ENCODE results near the gene FBLN7.
"Not testable (repeated sequence)": the region's sequence is repeated elsewhere in the genome, so short reads cannot be mapped to it uniquely, and the experiment has no call there.

FBLN7 gene

GRCh38 chr2:112129060-112129459, 9.1 kb upstream of the FBLN7 start:
- Histone ChIP-seq H3K27me3 (ENCODE audit: control insufficient read depth, insufficient read depth, low read length) (no peaks in the 10 kb centered on the region), H3K36me3 (ENCODE audit: control insufficient read depth, insufficient read depth, low read length) (no peaks in the 10 kb centered on the region), H3K4me1 (ENCODE audit: control insufficient read depth, insufficient read depth, low read length) (no peaks in the 10 kb centered on the region)

GRCh38 chr2:112133344-112133743, 4.8 kb upstream of the FBLN7 start:
- Histone ChIP-seq H3K27me3 (ENCODE audit: control insufficient read depth, insufficient read depth, low read length) (peaks cover 4% of the 10 kb centered on the region), H3K27ac (ENCODE audit: low read depth, low read length) (no peak overlapping the region), H3K4me3 (ENCODE audit: low read length) (no peak overlapping the region), H3K4me1 (ENCODE audit: control insufficient read depth, insufficient read depth, low read length) (no peaks in the 10 kb centered on the region), H3K36me3 (ENCODE audit: control insufficient read depth, insufficient read depth, low read length) (no peaks in the 10 kb centered on the region), H3K9ac (ENCODE audit: low read length) (no peak overlapping the region)

More at GRCh38 chr2:112129060-112129459, 9.1 kb upstream of the FBLN7 start:
- H3K27ac ChIP-seq (ENCODE audit: low read depth, low read length): no peak overlapping the region
- H3K4me3 ChIP-seq (ENCODE audit: low read length): no peak overlapping the region
- no peak overlapping the region for H3K9ac ChIP-seq (ENCODE audit: low read length)

- H3K4me1 ChIP-seq (ENCODE audit: control insufficient read depth, insufficient read depth, low read length): no peaks in the 10 kb centered on the region
- H3K4me3 ChIP-seq (ENCODE audit: low read length): no peak overlapping the region
- no peak overlapping the region for H3K27ac ChIP-seq (ENCODE audit: low read depth, low read length)
- H3K36me3 ChIP-seq (ENCODE audit: control insufficient read depth, insufficient read depth, low read length): no peaks in the 10 kb centered on the region
- no peak overlapping the region for H3K9ac ChIP-seq (ENCODE audit: low read length)
- H3K27me3 ChIP-seq (ENCODE audit: control insufficient read depth, insufficient read depth, low read length): peaks cover 4% of the 10 kb centered on the region
Measured at GRCh38 chr2:112134120-112134519, 4.1 kb upstream of the FBLN7 start.

GRCh38 chr2:112136096-112136495, 2.1 kb upstream of the FBLN7 start:
- no peaks in the 10 kb centered on the region for H3K36me3 ChIP-seq (ENCODE audit: control insufficient read depth, insufficient read depth, low read length)
- no peak overlapping the region for H3K4me3 ChIP-seq (ENCODE audit: low read length)
- H3K27me3 ChIP-seq (ENCODE audit: control insufficient read depth, insufficient read depth, low read length): peaks cover 4% of the 10 kb centered on the region
- H3K9ac ChIP-seq (ENCODE audit: low read length): no peak overlapping the region
- H3K4me1 ChIP-seq (ENCODE audit: control insufficient read depth, insufficient read depth, low read length): no peaks in the 10 kb centered on the region
- no peak overlapping the region for H3K27ac ChIP-seq (ENCODE audit: low read depth, low read length)

DNA sequence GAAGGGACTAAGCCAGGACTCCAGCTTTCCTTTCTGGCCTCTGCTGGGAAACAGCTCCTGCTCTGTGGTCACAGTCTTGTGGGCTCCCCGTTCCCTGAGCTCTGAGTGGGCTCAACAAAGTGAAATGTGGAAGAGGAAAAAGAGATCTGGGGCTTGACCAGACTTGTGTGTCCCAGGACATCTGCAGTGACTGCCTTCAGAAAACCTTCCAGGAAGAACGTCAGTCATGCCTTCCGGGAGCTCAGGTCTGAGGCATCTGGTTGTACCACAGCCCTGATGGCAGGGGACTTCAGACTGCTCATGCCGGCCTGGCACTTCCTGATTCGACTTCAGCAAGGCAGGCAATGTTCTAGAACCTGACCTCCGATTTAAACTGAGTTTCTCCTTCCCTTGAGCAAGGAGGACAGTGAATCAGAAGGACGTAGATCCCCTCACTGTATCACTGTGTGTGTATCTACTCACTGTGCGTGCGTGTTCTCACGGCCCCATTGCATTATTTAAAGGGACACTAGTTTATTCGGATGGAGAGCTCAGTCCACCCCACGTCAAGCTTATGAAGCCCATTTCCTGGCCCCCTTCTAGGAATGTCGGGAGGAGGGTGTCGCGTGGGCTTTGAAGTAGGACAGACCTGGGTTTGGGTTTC, 548 bp upstream of the FBLN7 start:
- Histone ChIP-seq H3K9ac (ENCODE audit: low read length) (no peak overlapping the region), H3K4me3 (ENCODE audit: low read length) (peak overlapping the region; percentile 70), H3K36me3 (ENCODE audit: control insufficient read depth, insufficient read depth, low read length) (no peaks in the 10 kb centered on the region), H3K27ac (ENCODE audit: low read depth, low read length) (no peak overlapping the region), H3K4me1 (ENCODE audit: control insufficient read depth, insufficient read depth, low read length) (no peaks in the 10 kb centered on the region), H3K27me3 (ENCODE audit: control insufficient read depth, insufficient read depth, low read length) (peaks cover 4% of the 10 kb centered on the region)

GRCh38 chr2:112139033-112139614, 939 bp downstream of the FBLN7 start:
- H3K4me3 ChIP-seq (ENCODE audit: low read length); H3K4me1 ChIP-seq (ENCODE audit: control insufficient read depth, insufficient read depth, low read length); H3K27me3 ChIP-seq (ENCODE audit: control insufficient read depth, insufficient read depth, low read length); H3K36me3 ChIP-seq (ENCODE audit: control insufficient read depth, insufficient read depth, low read length); H3K9ac ChIP-seq (ENCODE audit: low read length); H3K27ac ChIP-seq (ENCODE audit: low read depth, low read length): not testable (repeated sequence)

DNA sequence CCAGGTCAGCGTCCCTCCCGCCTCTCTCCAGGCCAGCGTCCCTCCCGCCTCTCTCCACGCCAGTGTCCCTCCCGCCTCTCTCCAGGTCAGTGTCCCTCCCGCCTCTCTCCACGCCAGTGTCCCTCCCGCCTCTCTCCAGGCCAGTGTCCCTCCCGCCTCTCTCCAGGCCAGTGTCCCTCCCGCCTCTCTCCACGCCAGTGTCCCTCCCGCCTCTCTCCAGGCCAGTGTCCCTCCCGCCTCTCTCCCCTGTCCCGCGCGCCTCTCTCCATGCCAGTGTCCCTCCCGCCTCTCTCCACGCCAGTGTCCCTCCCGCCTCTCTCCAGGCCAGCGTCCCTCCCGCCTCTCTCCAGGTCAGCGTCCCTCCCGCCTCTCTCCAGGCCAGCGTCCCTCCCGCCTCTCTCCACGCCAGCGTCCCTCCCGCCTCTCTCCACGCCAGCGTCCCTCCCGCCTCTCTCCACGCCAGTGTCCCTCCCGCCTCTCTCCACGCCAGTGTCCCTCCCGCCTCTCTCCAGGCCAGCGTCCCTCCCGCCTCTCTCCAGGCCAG, 1.5 kb downstream of the FBLN7 start:
- H3K9ac ChIP-seq (ENCODE audit: low read length); H3K36me3 ChIP-seq (ENCODE audit: control insufficient read depth, insufficient read depth, low read length); H3K4me1 ChIP-seq (ENCODE audit: control insufficient read depth, insufficient read depth, low read length); H3K27ac ChIP-seq (ENCODE audit: low read depth, low read length); H3K27me3 ChIP-seq (ENCODE audit: control insufficient read depth, insufficient read depth, low read length); H3K4me3 ChIP-seq (ENCODE audit: low read length): not testable (repeated sequence)

GRCh38 chr2:112140205-112140802, 2.1 kb downstream of the FBLN7 start:
- H3K36me3 ChIP-seq (ENCODE audit: control insufficient read depth, insufficient read depth, low read length): no peaks in the 10 kb centered on the region
- no peak overlapping the region for H3K4me3 ChIP-seq (ENCODE audit: low read length)
- no peaks in the 10 kb centered on the region for H3K4me1 ChIP-seq (ENCODE audit: control insufficient read depth, insufficient read depth, low read length)
- H3K27me3 ChIP-seq (ENCODE audit: control insufficient read depth, insufficient read depth, low read length): peaks cover 4% of the 10 kb centered on the region
- no peak overlapping the region for H3K9ac ChIP-seq (ENCODE audit: low read length)
- H3K27ac ChIP-seq (ENCODE audit: low read depth, low read length): no peak overlapping the region

GRCh38 chr2:112140899-112141625, 2.9 kb downstream of the FBLN7 start:
- peaks cover 4% of the 10 kb centered on the region for H3K27me3 ChIP-seq (ENCODE audit: control insufficient read depth, insufficient read depth, low read length)
- H3K36me3 ChIP-seq (ENCODE audit: control insufficient read depth, insufficient read depth, low read length): no peaks in the 10 kb centered on the region
- no peaks in the 10 kb centered on the region for H3K4me1 ChIP-seq (ENCODE audit: control insufficient read depth, insufficient read depth, low read length)
- no peak overlapping the region for H3K27ac ChIP-seq (ENCODE audit: low read depth, low read length)
- H3K9ac ChIP-seq (ENCODE audit: low read length): no peak overlapping the region
- no peak overlapping the region for H3K4me3 ChIP-seq (ENCODE audit: low read length)

GRCh38 chr2:112141626-112142007, 3.4 kb downstream of the FBLN7 start:
- no peak overlapping the region for H3K4me3 ChIP-seq (ENCODE audit: low read length)
- H3K9ac ChIP-seq (ENCODE audit: low read length): no peak overlapping the region
- H3K4me1 ChIP-seq (ENCODE audit: control insufficient read depth, insufficient read depth, low read length): no peaks in the 10 kb centered on the region
- no peak overlapping the region for H3K27ac ChIP-seq (ENCODE audit: low read depth, low read length)
- H3K36me3 ChIP-seq (ENCODE audit: control insufficient read depth, insufficient read depth, low read length): no peaks in the 10 kb centered on the region
- peaks cover 4% of the 10 kb centered on the region for H3K27me3 ChIP-seq (ENCODE audit: control insufficient read depth, insufficient read depth, low read length)

- no peak overlapping the region for H3K9ac ChIP-seq (ENCODE audit: low read length)
- peaks cover 4% of the 10 kb centered on the region for H3K27me3 ChIP-seq (ENCODE audit: control insufficient read depth, insufficient read depth, low read length)
- no peaks in the 10 kb centered on the region for H3K36me3 ChIP-seq (ENCODE audit: control insufficient read depth, insufficient read depth, low read length)
- no peak overlapping the region for H3K27ac ChIP-seq (ENCODE audit: low read depth, low read length)
- no peaks in the 10 kb centered on the region for H3K4me1 ChIP-seq (ENCODE audit: control insufficient read depth, insufficient read depth, low read length)
- no peak overlapping the region for H3K4me3 ChIP-seq (ENCODE audit: low read length)
Measured at GRCh38 chr2:112142525-112143078, 4.4 kb downstream of the FBLN7 start.

DNA sequence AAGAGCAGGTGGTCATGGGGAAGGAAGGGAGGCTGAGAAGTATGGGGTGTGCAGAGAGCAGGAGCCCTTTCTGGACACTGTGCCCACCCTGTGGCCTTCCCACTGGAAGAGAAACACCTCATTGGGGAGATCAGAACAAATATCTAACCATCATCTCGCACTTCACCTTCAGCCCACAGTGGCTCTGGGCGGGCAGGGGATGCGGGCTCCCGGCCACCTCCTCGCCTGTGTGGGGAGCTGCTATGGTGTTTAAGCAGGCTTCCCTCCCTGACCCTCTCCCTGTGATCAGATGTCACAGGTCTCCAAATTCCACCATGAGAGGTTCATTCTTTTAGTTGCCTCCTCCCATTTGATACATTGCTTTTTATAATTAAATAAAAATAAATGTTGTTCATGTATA, 5.0 kb downstream of the FBLN7 start:
- Histone ChIP-seq H3K4me1 (ENCODE audit: control insufficient read depth, insufficient read depth, low read length) (no peaks in the 10 kb centered on the region), H3K36me3 (ENCODE audit: control insufficient read depth, insufficient read depth, low read length) (no peaks in the 10 kb centered on the region), H3K27me3 (ENCODE audit: control insufficient read depth, insufficient read depth, low read length) (peaks cover under 1% of the 10 kb centered on the region), H3K9ac (ENCODE audit: low read length) (no peak overlapping the region), H3K4me3 (ENCODE audit: low read length) (no peak overlapping the region), H3K27ac (ENCODE audit: low read depth, low read length) (no peak overlapping the region)

Measured in rectal smooth muscle tissue (tissue), 1 donor.